Mucosa of descending colon (tissue), 3 donors: ENCODE measurements around the gene CCSER1. TPM values are rescaled to one million over a fixed set of nuclear protein-coding genes. Genes with fewer than 3 reads are reported as not detected.

Experiments used
- ATAC-seq: fragments of 200-7000 bp; cut with Tn5 transposase; one replicate; pipeline ENCODE4 v1.9.1; 2020; ENCODE audit warnings: mild to moderate bottlenecking, moderate library complexity
- DNase-seq, 3 donors: peaks; one replicate each; pipeline ENCODE4 v3.0.0-alpha.2; 2020
- H3K36me3 ChIP-seq: fragments of 200-600 bp; one replicate; pipeline ENCODE4 v1.8.0; 2021; ENCODE audit warnings: low read depth, mild to moderate bottlenecking
- H3K4me1 ChIP-seq: fragments of 200-600 bp; one replicate; pipeline ENCODE4 v1.8.0; 2021; ENCODE audit warnings: low read depth, mild to moderate bottlenecking
- H3K4me3 ChIP-seq: fragments of 200-600 bp; one replicate; pipeline ENCODE4 v1.8.0; 2021; ENCODE audit warnings: mild to moderate bottlenecking
- H3K9me3 ChIP-seq: fragments of 200-600 bp; one replicate; pipeline ENCODE4 v1.8.0; 2021; ENCODE audit warnings: mild to moderate bottlenecking
- intact Hi-C, 2 donors: fragments of 100-400 bp; cut with DNase I in 1 of 2; cut with micrococcal nuclease in 1 of 2; formaldehyde crosslinking; loops; one replicate each; pipeline versions ENCODE4 v1.11.0 to v1.11.1; 2022; cut with DNase I, micrococcal nuclease
- total RNA-seq, 3 donors: library from RNA; stranded (reverse); fragmentation: NEBNext Ultra II Directional in 2 of 3; extraction: Animal tissue kit (Norgen Biotek cat#: 25700) in 2 of 3; gene quantifications; one replicate each; pipeline versions ENCODE4 v1.2.1 to v1.2.4, GENCODE V29; 2021 to 2023
- TF ChIP-seq, protein P1 (sequence below): fragments of 200-600 bp; IDR thresholded peaks from one replicate; pipeline ENCODE4 v1.8.0; 2022; ENCODE audit warnings: antibody characterized with exemption, mild to moderate bottlenecking
- donor health status: DM: no; HTN: no; CAD: no; lungs with moderate emphysema.
- donor health status: DM: no; HTN: no; CAD: no.
- donor health status: DM: no; HTN: yes; CAD: no.

CCSER1 gene
- total RNA-seq, 3 donors from 2014 or later: 11.1 to 32.4 (median 13.3) TPM

DNA sequence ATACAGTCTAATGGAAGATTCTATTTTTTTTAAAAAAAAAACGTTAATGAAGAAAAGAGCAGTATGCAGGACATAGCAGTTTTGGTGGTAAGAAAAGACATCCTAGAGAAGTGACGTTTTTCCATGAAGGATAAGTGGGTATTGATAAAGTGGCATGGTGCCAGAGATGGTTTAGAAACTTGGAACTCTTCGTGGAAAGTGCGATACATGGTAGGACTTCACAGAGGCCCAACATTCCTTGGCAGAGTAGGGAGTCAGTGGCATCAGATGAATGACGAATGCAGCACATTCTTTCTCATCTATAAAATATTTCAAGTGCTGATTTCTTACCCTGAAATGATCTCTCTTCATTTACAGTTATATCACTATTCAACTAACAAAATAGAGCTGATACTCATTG, 298.7 kb downstream of the CCSER1 start:
- no peaks in the 10 kb centered on the region for H3K9me3 ChIP-seq

GRCh38 chr4:90438522-90438921, 311.3 kb downstream of the CCSER1 start:
- Histone ChIP-seq H3K36me3 (no peaks in the 10 kb centered on the region), H3K4me3 (no peak overlapping the region), H3K9me3 (no peaks in the 10 kb centered on the region), H3K4me1 (no peaks in the 10 kb centered on the region)
- TF ChIP-seq, protein P1, sequence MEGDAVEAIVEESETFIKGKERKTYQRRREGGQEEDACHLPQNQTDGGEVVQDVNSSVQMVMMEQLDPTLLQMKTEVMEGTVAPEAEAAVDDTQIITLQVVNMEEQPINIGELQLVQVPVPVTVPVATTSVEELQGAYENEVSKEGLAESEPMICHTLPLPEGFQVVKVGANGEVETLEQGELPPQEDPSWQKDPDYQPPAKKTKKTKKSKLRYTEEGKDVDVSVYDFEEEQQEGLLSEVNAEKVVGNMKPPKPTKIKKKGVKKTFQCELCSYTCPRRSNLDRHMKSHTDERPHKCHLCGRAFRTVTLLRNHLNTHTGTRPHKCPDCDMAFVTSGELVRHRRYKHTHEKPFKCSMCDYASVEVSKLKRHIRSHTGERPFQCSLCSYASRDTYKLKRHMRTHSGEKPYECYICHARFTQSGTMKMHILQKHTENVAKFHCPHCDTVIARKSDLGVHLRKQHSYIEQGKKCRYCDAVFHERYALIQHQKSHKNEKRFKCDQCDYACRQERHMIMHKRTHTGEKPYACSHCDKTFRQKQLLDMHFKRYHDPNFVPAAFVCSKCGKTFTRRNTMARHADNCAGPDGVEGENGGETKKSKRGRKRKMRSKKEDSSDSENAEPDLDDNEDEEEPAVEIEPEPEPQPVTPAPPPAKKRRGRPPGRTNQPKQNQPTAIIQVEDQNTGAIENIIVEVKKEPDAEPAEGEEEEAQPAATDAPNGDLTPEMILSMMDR: no peak
- ATAC-seq: no peak
- intact Hi-C loops: no loop called here
- no peak for DNase-seq

More for the DNA sequence above, 298.7 kb downstream of the CCSER1 start:
- TF ChIP-seq, protein P1: no peak
- ATAC-seq (no peak), DNase-seq (no peak)
- Histone ChIP-seq H3K36me3 (no peaks in the 10 kb centered on the region), H3K4me1 (no peaks in the 10 kb centered on the region), H3K4me3 (no peak overlapping the region)
- intact Hi-C loops: no loop called here

GRCh38 chr4:90441770-90442169, 314.6 kb downstream of the CCSER1 start:
- no peak for DNase-seq
- TF ChIP-seq, protein P1: no peak
- no peak for ATAC-seq
- Histone ChIP-seq H3K4me1 (no peaks in the 10 kb centered on the region), H3K9me3 (no peaks in the 10 kb centered on the region), H3K4me3 (no peak overlapping the region), H3K36me3 (no peaks in the 10 kb centered on the region)
- intact Hi-C loops: no loop called here

GRCh38 chr4:90442619-90443018, 315.4 kb downstream of the CCSER1 start:
- no peak for DNase-seq
- intact Hi-C loops: no loop called here
- no peak for ATAC-seq
- no peak overlapping the region for H3K4me3 ChIP-seq
- H3K36me3 ChIP-seq: no peaks in the 10 kb centered on the region
- H3K4me1 ChIP-seq: no peaks in the 10 kb centered on the region
- TF ChIP-seq, protein P1: no peak
- no peaks in the 10 kb centered on the region for H3K9me3 ChIP-seq

GRCh38 chr4:90443231-90443630, 316.0 kb downstream of the CCSER1 start:
- intact Hi-C loops: no loop called here
- Histone ChIP-seq H3K36me3 (no peaks in the 10 kb centered on the region), H3K4me1 (no peaks in the 10 kb centered on the region), H3K4me3 (no peak overlapping the region), H3K9me3 (no peaks in the 10 kb centered on the region)
- ATAC-seq: no peak
- TF ChIP-seq, protein P1: no peak
- DNase-seq: no peak

GRCh38 chr4:90444904-90445303, 317.7 kb downstream of the CCSER1 start:
- no peaks in the 10 kb centered on the region for H3K36me3 ChIP-seq
- TF ChIP-seq, protein P1: no peak
- DNase-seq (no peak), ATAC-seq (no peak)
- H3K4me1 ChIP-seq: no peaks in the 10 kb centered on the region
- no peaks in the 10 kb centered on the region for H3K9me3 ChIP-seq
- intact Hi-C loops: no loop called here
- no peak overlapping the region for H3K4me3 ChIP-seq
